Measurements from ENCODE around the gene S1PR3.

GRCh38 chr9:88983865-88984542 is 7.3 kb upstream of the S1PR3 start:
- TF ChIP-seq CTCF (conservative IDR thresholded peaks at IDR 0.05; ENCODE audit: low read depth, low read length) (no peak), EZH2 (IDR thresholded peaks at IDR 0.05; ENCODE audit: borderline replicate concordance, low read depth, low read length, poor library complexity, severe bottlenecking) (no peak)
